ENCODE measurements around the gene CABP7.

DNA sequence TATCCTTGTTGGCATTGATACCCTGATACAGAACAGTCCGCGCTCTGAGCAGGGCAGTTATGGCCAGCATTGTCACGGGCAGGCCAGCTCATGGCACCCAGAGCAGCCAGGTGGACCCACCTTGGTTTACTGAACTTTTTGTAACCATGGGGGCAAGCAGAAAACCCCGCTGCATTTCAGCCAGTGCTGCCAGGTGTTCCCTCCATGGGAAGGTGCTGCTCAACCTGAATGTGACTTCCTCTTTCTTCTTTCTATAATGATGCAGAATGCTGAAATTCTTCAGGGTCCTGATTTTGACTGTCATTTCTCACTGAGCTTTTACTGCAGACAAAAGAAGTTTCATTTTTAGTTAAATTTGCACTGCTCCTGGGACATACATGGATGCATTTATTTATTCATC lies 35.6 kb upstream of the CABP7 start:
- TF ChIP-seq, protein P1, sequence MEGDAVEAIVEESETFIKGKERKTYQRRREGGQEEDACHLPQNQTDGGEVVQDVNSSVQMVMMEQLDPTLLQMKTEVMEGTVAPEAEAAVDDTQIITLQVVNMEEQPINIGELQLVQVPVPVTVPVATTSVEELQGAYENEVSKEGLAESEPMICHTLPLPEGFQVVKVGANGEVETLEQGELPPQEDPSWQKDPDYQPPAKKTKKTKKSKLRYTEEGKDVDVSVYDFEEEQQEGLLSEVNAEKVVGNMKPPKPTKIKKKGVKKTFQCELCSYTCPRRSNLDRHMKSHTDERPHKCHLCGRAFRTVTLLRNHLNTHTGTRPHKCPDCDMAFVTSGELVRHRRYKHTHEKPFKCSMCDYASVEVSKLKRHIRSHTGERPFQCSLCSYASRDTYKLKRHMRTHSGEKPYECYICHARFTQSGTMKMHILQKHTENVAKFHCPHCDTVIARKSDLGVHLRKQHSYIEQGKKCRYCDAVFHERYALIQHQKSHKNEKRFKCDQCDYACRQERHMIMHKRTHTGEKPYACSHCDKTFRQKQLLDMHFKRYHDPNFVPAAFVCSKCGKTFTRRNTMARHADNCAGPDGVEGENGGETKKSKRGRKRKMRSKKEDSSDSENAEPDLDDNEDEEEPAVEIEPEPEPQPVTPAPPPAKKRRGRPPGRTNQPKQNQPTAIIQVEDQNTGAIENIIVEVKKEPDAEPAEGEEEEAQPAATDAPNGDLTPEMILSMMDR (IDR thresholded peaks at IDR 0.05; ENCODE audit: borderline replicate concordance, extremely low read depth, low read length, poor library complexity, severe bottlenecking), result no peak
- no peak for TF ChIP-seq EZH2 (IDR thresholded peaks at IDR 0.05; ENCODE audit: borderline replicate concordance, low read depth, low read length, severe bottlenecking)
